Skeletal muscle cell (primary cell): ENCODE measurements around the gene COL3A1.

Source experiments
- DNase-seq: peaks from one replicate; pipeline ENCODE4 v3.0.0-alpha.2; 2010; ENCODE audit warnings: low read depth
- H3K4me3 ChIP-seq: 2 replicates; pipeline ENCODE4 v1.5.1; 2011; ENCODE audit warnings: low read depth, mild to moderate bottlenecking, control low read depth, low read length, moderate library complexity

Gene COL3A1

GRCh38 chr2:188971432-188971861 is 2.7 kb upstream of the COL3A1 start:
- no peak for DNase-seq
- H3K4me3 ChIP-seq = no peak overlapping the region

- DNase-seq = no peak
- H3K4me3 ChIP-seq = peak overlapping the region; percentile 56
These were observed 532 bp upstream of the COL3A1 start for GRCh38 chr2:188973641-188974040.

GRCh38 chr2:188975497-188976102 is 1.4 kb downstream of the COL3A1 start:
- peak overlapping the region; percentile 56 for H3K4me3 ChIP-seq
- DNase-seq = peak; percentile 85

GRCh38 chr2:188976545-188977268 is 2.5 kb downstream of the COL3A1 start:
- no peak for DNase-seq
- peak overlapping the region; percentile 56 for H3K4me3 ChIP-seq

GRCh38 chr2:188977317-188977716 is 3.1 kb downstream of the COL3A1 start:
- H3K4me3 ChIP-seq = peak overlapping the region; percentile 56
- no peak for DNase-seq

- peak overlapping the region; percentile 56 for H3K4me3 ChIP-seq
These were observed 4.3 kb downstream of the COL3A1 start for GRCh38 chr2:188978291-188979081.

GRCh38 chr2:188979187-188980114 is 5.3 kb downstream of the COL3A1 start:
- H3K4me3 ChIP-seq = peak overlapping the region; percentile 56
- DNase-seq = no peak

More at GRCh38 chr2:188978291-188979081, 4.3 kb downstream of the COL3A1 start:
- no peak for DNase-seq

- no peak for DNase-seq
- H3K4me3 ChIP-seq = no peak overlapping the region
These were observed 9.4 kb downstream of the COL3A1 start for GRCh38 chr2:188983427-188984064.

- DNase-seq = no peak
- H3K4me3 ChIP-seq = no peak overlapping the region
These were observed 9.9 kb downstream of the COL3A1 start for GRCh38 chr2:188984065-188984491.

GRCh38 chr2:188984680-188985079 is 10.5 kb downstream of the COL3A1 start:
- peak; percentile 89 for DNase-seq
- H3K4me3 ChIP-seq = no peak overlapping the region

- DNase-seq = no peak
- no peak overlapping the region for H3K4me3 ChIP-seq
These were observed 12.7 kb downstream of the COL3A1 start for GRCh38 chr2:188986839-188987238.

- no peak overlapping the region for H3K4me3 ChIP-seq
- DNase-seq = no peak
These were observed 19.1 kb downstream of the COL3A1 start for GRCh38 chr2:188993247-188993646.

- no peak overlapping the region for H3K4me3 ChIP-seq
- no peak for DNase-seq
These were observed 23.1 kb downstream of the COL3A1 start for GRCh38 chr2:188997263-188997662.

GRCh38 chr2:189000221-189000620 is 26.0 kb downstream of the COL3A1 start:
- H3K4me3 ChIP-seq = no peak overlapping the region
- DNase-seq = no peak

GRCh38 chr2:189002079-189002478 is 27.9 kb downstream of the COL3A1 start:
- no peak for DNase-seq
- no peak overlapping the region for H3K4me3 ChIP-seq

- DNase-seq = no peak
- H3K4me3 ChIP-seq = no peak overlapping the region
These were observed 34.5 kb downstream of the COL3A1 start for GRCh38 chr2:189008555-189009262.

GRCh38 chr2:189010536-189010935 is 36.4 kb downstream of the COL3A1 start:
- no peak overlapping the region for H3K4me3 ChIP-seq
- DNase-seq = no peak

- no peak for DNase-seq
- H3K4me3 ChIP-seq = no peak overlapping the region
These were observed 38.2 kb downstream of the COL3A1 start for GRCh38 chr2:189012351-189012750.
